GM13977 (cell line): ENCODE results near the gene TSPAN9.

Experiments
- DNase-seq: peaks from one replicate; pipeline ENCODE4 v3.0.0; 2012; ENCODE audit warnings: low spot score
- in situ Hi-C: fragments of 300-500 bp; cut with MboI; formaldehyde crosslinking; loops from one replicate; pipeline ENCODE4 v1.12.0; 2022; ENCODE audit warnings: low sequenced_read_pairs, low pct_unique_long_range_greater_than_20kb, mixed read lengths, inconsistent platforms; ENCODE audit not compliant: unreplicated experiment
- TF ChIP-seq, protein P1 (sequence below): IDR thresholded peaks from 2 replicates; pipeline ENCODE4 v1.5.1; 2012; ENCODE audit warnings: mild to moderate bottlenecking, control low read depth; ENCODE audit not compliant: insufficient read depth; ENCODE audit errors: extremely low read depth, missing control alignments

TSPAN9 gene

DNA sequence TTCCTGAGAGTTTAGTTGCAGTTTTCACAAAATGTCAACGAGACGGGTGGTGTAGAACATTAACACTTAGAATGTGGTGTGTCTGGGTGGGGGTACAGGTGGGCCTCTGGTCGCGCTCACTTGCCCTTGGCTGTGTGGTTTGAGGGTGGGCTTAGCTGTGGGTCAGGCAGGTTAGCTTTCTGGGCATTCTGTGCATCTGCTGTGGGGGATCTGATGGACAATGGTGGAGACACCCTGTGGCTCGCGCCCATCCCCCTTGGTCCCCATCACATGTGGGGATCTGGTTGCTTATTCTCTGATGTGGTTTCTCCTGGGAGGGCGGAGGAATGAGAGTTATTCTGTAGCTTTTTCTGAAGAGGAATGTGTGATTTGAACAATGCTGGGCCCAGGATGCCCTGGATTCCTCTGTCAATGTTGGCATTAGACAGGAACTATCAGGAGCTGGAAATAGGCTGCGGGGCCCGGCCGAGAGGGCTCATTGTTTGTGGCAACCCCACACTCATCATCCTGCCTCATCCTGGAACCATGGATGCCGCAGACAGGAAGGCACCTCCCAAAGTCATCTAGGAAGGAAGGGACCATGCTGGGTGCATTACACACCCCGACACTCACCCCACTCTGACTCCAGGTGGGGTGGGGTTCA, 101.6 kb downstream of the TSPAN9 start:
- no peak for DNase-seq
- TF ChIP-seq, protein P1, sequence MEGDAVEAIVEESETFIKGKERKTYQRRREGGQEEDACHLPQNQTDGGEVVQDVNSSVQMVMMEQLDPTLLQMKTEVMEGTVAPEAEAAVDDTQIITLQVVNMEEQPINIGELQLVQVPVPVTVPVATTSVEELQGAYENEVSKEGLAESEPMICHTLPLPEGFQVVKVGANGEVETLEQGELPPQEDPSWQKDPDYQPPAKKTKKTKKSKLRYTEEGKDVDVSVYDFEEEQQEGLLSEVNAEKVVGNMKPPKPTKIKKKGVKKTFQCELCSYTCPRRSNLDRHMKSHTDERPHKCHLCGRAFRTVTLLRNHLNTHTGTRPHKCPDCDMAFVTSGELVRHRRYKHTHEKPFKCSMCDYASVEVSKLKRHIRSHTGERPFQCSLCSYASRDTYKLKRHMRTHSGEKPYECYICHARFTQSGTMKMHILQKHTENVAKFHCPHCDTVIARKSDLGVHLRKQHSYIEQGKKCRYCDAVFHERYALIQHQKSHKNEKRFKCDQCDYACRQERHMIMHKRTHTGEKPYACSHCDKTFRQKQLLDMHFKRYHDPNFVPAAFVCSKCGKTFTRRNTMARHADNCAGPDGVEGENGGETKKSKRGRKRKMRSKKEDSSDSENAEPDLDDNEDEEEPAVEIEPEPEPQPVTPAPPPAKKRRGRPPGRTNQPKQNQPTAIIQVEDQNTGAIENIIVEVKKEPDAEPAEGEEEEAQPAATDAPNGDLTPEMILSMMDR: no peak
- in situ Hi-C loops: no loop called here

DNA sequence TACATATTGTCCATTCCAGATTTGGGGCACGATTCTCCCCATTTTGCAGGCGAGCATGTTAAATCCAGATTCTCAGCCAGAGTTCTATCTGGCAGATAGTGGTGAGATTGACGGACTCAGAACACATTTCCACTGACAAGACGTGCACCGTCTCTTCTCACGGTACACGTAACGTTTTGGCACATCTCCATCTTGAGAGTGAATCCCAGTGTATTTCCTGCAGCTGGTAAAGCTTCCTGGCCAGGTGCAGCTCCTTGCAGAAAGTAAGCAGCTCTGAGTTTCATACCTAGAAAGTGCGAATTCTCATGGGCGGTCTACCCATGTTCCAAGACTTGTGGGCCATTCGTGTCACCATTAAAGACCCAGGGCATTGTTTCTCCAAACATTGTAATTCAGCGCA, 102.6 kb downstream of the TSPAN9 start:
- in situ Hi-C loops: no loop called here
- TF ChIP-seq, protein P1: no peak
- DNase-seq: no peak

GRCh38 chr12:3182426-3182825, 105.2 kb downstream of the TSPAN9 start:
- TF ChIP-seq, protein P1: no peak
- in situ Hi-C loops: no loop called here
- DNase-seq: no peak

DNA sequence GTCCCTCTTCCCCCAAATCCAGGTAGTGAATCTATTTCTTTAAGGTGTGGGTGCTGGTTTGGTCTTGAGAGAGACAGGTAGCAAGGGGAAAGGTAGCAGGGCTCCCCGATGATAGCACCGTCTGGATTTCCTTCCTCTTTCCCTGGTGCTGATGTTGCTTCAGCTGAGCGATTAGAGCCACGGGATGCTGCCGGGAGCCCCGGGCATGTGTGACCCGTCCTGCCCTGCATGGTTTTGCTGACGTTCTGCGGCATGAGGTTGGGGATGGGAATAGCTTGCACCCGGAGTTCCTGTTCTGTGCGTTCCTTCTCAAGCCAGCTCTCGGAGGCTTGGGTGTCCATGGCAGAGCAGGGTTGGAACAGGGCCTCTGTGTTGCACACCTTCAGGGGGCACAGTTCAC, 107.3 kb downstream of the TSPAN9 start:
- in situ Hi-C loops: no loop called here
- TF ChIP-seq, protein P1: no peak
- no peak for DNase-seq

DNA sequence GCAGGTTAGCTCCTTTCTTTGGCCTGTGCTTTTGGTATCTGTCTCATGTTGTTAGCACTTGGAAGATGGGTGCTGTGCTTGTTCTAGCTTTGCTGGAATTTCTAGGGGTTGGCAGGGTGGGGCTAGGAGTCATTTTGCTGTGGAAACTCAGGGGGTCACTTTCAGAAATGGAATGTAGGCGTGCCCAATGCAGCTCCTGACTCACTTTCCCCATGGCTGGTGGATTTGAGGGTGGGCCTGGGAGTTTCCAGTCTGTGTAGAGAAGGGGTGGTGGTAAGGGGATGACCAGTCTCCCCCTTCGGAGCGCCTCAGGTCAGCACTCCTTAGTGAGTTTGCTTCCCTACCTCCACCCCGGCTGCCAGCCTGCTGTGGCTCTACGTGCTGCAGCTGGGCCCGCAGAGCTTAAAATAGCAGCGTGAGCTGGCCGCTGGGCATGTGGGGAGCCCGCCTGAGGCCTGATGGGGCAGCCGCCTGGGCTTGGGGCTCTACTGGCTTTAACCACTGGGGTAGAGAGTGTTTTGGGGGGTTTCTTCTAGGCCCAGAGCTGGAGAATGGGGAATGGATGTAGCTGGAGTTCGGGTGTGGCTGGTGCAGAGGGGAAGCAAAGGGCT, 108.2 kb downstream of the TSPAN9 start:
- TF ChIP-seq, protein P1: no peak
- DNase-seq: no peak
- in situ Hi-C loops: no loop called here

DNA sequence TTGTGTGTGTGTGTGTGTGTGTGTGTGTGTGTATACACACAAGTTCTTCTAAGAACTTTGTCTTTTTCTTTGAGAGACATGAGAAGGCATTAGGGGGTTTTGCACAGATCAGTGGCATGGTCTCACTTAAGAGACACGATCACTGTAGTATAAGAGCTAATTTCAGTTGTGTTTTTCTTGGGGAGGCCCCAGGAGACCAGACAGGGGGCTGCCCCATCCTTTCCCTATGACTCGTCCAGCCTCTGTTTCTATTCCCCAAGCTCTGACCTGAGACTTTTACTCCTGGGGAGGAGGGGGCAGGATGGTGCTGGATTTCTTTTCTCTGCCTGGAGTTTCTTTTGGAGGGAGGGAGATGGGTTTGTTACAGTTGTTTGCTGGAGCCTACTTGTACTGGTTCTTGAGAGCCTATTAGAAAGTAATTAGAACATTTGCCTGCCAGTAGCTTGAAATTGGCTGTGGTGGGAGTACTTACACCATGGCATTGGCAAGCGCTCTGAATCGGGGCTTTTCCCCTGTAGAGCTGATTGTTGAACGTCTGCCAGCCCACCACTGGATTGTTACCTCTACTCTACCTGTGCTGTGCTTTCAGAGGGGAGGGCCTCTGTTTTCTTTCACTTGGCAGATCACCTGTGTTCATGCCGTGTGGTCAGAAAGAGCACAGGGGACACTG, 109.5 kb downstream of the TSPAN9 start:
- TF ChIP-seq, protein P1: no peak
- in situ Hi-C loops: no loop called here

More for the DNA sequence above, 109.5 kb downstream of the TSPAN9 start:
- DNase-seq: peak; percentile 74
